HS-27A (cell line): Measurements from ENCODE around the gene NR1D1.

Experiments used
- DNase-seq: peaks from one replicate; pipeline ENCODE4 v3.0.0-alpha.2; 2012; ENCODE audit warnings: low read depth, missing footprints

The NR1D1 gene

GRCh38 chr17:40062329-40063186 is 37.8 kb downstream of the NR1D1 start, which contains the start of gene THRA:
THRA (plus strand) TSS chr17:40062965; CDS start chr17:40074489, 11,524 bp downstream.
- DNase-seq = no peak

- DNase-seq = no peak
These were observed 38.8 kb downstream of the NR1D1 start for GRCh38 chr17:40061609-40062038.

- DNase-seq = no peak
These were observed 39.3 kb downstream of the NR1D1 start for GRCh38 chr17:40060887-40061608.

- no peak for DNase-seq
These were observed 40.5 kb downstream of the NR1D1 start for GRCh38 chr17:40059729-40060475.

GRCh38 chr17:40058865-40059264 is 41.5 kb downstream of the NR1D1 start:
- no peak for DNase-seq

- DNase-seq = no peak
These were observed 42.1 kb downstream of the NR1D1 start for GRCh38 chr17:40058186-40058784.

- no peak for DNase-seq
These were observed 43.9 kb downstream of the NR1D1 start for GRCh38 chr17:40056379-40057015.
